OCI-LY3 (cell line): ENCODE measurements around the gene PLEKHA7.

Experiments
- EZH2phosphoT487 ChIP-seq: fragments of 200-600 bp; shearing (Covaris generic); IDR thresholded peaks from 2 replicates; pipeline ENCODE4 v1.6.1; 2018; ENCODE audit warnings: antibody characterized with exemption, mixed run types, low read depth
- TF ChIP-seq, protein P1 (sequence below): fragments of 200-600, 300-600 bp; sonication (generic); IDR thresholded peaks from 2 replicates; pipeline ENCODE4 v1.5.1; 2014; ENCODE audit warnings: antibody characterized with exemption, low read length, low read depth

DNA sequence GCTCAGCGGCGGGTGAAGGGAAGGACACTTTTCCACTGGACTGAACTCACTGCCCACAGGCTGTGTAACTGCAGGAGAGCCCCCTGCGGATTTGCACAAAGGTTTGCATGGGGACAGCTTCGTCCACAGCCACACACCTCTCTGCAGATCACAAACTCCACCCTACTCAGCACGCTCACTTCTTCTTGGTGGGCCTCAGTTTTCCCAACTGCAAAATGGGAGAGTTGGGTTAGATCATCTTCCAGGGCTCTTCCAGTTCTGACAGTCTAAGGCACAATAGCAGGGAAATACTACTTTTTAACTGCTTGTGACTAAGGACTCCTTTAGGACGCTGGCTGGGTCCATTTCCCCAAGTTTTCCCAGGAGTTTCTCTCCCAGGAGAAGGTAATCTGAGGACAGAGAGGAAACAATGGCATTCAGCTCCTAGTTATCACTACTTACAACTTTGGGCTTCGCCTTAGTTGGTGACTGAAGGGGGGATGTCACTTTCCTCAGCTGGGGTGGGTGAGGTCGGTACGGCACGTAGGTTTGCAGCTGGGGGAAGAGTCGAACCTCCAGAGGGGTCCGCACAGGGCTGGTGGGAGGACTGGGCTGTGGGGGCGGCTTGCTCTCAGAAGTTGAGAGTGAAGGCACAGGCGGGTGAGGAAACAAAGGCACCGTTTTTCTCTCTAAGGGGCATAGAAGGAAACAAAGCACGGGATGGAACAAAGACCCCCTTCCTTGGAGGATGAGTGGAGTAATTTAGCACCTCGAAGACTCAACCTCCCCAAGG, 220.0 kb downstream of the PLEKHA7 start:
- TF ChIP-seq, protein P1, sequence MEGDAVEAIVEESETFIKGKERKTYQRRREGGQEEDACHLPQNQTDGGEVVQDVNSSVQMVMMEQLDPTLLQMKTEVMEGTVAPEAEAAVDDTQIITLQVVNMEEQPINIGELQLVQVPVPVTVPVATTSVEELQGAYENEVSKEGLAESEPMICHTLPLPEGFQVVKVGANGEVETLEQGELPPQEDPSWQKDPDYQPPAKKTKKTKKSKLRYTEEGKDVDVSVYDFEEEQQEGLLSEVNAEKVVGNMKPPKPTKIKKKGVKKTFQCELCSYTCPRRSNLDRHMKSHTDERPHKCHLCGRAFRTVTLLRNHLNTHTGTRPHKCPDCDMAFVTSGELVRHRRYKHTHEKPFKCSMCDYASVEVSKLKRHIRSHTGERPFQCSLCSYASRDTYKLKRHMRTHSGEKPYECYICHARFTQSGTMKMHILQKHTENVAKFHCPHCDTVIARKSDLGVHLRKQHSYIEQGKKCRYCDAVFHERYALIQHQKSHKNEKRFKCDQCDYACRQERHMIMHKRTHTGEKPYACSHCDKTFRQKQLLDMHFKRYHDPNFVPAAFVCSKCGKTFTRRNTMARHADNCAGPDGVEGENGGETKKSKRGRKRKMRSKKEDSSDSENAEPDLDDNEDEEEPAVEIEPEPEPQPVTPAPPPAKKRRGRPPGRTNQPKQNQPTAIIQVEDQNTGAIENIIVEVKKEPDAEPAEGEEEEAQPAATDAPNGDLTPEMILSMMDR = no peak
- no peak for TF ChIP-seq EZH2phosphoT487
